ENCODE results near the gene SSBP3. TPM values are rescaled to one million over a fixed set of nuclear protein-coding genes. Genes with fewer than 3 reads are reported as not detected.

SSBP3 gene
- total and polyA plus RNA-seq, 4 donors = 7.7 to 24.7 (median 17.3) TPM

GRCh38 chr1:54302951-54303843 lies 103.0 kb downstream of the SSBP3 start:
- no peak for DNase-seq (ENCODE audit: low spot score)
- 84% methylated on average over 22 of the region's 22 CpGs for WGBS
- H3K27me3 ChIP-seq (ENCODE audit: control insufficient read depth in 4 of 4, insufficient read depth in 4 of 4, low read length in 3 of 4) = no peaks in the 10 kb centered on the region
- H3K9me3 ChIP-seq (ENCODE audit: control insufficient read depth in 4 of 4, low read length in 3 of 4) = no peaks in the 10 kb centered on the region
- no peak overlapping the region for H3K9ac ChIP-seq (ENCODE audit: low read depth in 1 of 2, low read length in 2 of 2)
- H3K36me3 ChIP-seq (ENCODE audit: control insufficient read depth in 4 of 4, insufficient read depth in 3 of 4, low read depth in 1 of 4, low read length in 3 of 4) = no peaks in the 10 kb centered on the region
- no peak overlapping the region for H3K4me3 ChIP-seq (ENCODE audit: low read depth in 1 of 3, low read length in 3 of 3)
- H3K4me1 ChIP-seq (ENCODE audit: control insufficient read depth in 4 of 4, insufficient read depth in 4 of 4, low read length in 3 of 4) = peaks cover 0 to 9% (median 0%) of the 10 kb centered on the region in 4 donors
- TF ChIP-seq RAD21 (IDR thresholded peaks at IDR 0.05) = no peak
- no peak overlapping the region for H3K27ac ChIP-seq (ENCODE audit: low read depth in 1 of 2, low read length in 2 of 2)

- Histone ChIP-seq H3K27ac (ENCODE audit: low read depth in 1 of 2, low read length in 2 of 2) (no peak overlapping the region), H3K4me1 (ENCODE audit: control insufficient read depth in 4 of 4, insufficient read depth in 4 of 4, low read length in 3 of 4) (peaks cover 0 to 9% (median 2%) of the 10 kb centered on the region in 4 donors), H3K36me3 (ENCODE audit: control insufficient read depth in 4 of 4, insufficient read depth in 3 of 4, low read depth in 1 of 4, low read length in 3 of 4) (no peaks in the 10 kb centered on the region), H3K9ac (ENCODE audit: low read depth in 1 of 2, low read length in 2 of 2) (no peak overlapping the region), H3K9me3 (ENCODE audit: control insufficient read depth in 4 of 4, low read length in 3 of 4) (no peaks in the 10 kb centered on the region), H3K27me3 (ENCODE audit: control insufficient read depth in 4 of 4, insufficient read depth in 4 of 4, low read length in 3 of 4) (no peaks in the 10 kb centered on the region), H3K4me3 (ENCODE audit: low read depth in 1 of 3, low read length in 3 of 3) (no peak overlapping the region)
- no peak for TF ChIP-seq CTCF (IDR thresholded peaks at IDR 0.05; ENCODE audit: low read depth, low read length, missing input control)
- no peak for TF ChIP-seq HNF4A (conservative IDR thresholded peaks at IDR 0.05)
- no peak for TF ChIP-seq ATF3 (IDR thresholded peaks at IDR 0.05)
- TF ChIP-seq YY1 (IDR thresholded peaks at IDR 0.05) = no peak
- TF ChIP-seq REST (IDR thresholded peaks at IDR 0.05) = no peak
- no peak for TF ChIP-seq FOXA2 (IDR thresholded peaks at IDR 0.05)
- no peak for TF ChIP-seq JUND (IDR thresholded peaks at IDR 0.05)
- TF ChIP-seq SP1 (IDR thresholded peaks at IDR 0.05) = no peak
- no peak for TF ChIP-seq HNF4G (IDR thresholded peaks at IDR 0.05)
- TF ChIP-seq TAF1 (conservative IDR thresholded peaks at IDR 0.05) = no peak
- no peak for TF ChIP-seq ZBTB33 (IDR thresholded peaks at IDR 0.05)
- no peak for TF ChIP-seq GABPA (IDR thresholded peaks at IDR 0.05 in 1 of 2, conservative IDR thresholded peaks at IDR 0.05 in 1 of 2)
- no peak for TF ChIP-seq MAX (IDR thresholded peaks at IDR 0.05)
- no peak for TF ChIP-seq EGR1 (IDR thresholded peaks at IDR 0.05; ENCODE audit: low read depth in 2 of 2)
- no peak for TF ChIP-seq RXRA (IDR thresholded peaks at IDR 0.05)
- no peak for TF ChIP-seq NR2F2 (IDR thresholded peaks at IDR 0.05)
- no peak for DNase-seq (ENCODE audit: low spot score)
- WGBS = 96% methylated on average over 5 of the region's 5 CpGs
Observed at GRCh38 chr1:54302549-54302948, 103.6 kb downstream of the SSBP3 start.

All from liver (tissue), 9 donors.